Peyer's patch (tissue), 4 donors: ENCODE data around the gene CPHXL2. TPM values are rescaled to one million over a fixed set of nuclear protein-coding genes. Genes with fewer than 3 reads are reported as not detected.

Experiments used
- DNase-seq, 3 donors: peaks; one replicate each; pipeline ENCODE4 v3.0.0-alpha.2; 2017 to 2019
- H3K27ac ChIP-seq, 4 donors: fragments of 200-600 bp; sonication (generic); one replicate each; pipeline ENCODE4 v1.5.1; 2016 to 2019
- H3K27me3 ChIP-seq, 2 donors: fragments of 200-600 bp; sonication (generic); one replicate each; pipeline ENCODE4 v1.5.1; 2019
- H3K36me3 ChIP-seq, 3 donors: fragments of 200-600 bp; sonication (generic); one replicate each; pipeline ENCODE4 v1.5.1; 2016 to 2019
- H3K4me1 ChIP-seq, 4 donors: fragments of 200-600 bp; sonication (generic); one replicate each; pipeline ENCODE4 v1.5.1; 2016 to 2019
- H3K4me3 ChIP-seq, 4 donors: fragments of 200-600 bp; sonication (generic); 1 replicate in 3 of 4; 2 replicates in 1 of 4; pipeline ENCODE4 v1.5.1; 2016 to 2019; ENCODE audit warnings: mild to moderate bottlenecking in 1 of 4
- H3K9me3 ChIP-seq, 4 donors: fragments of 200-600 bp; sonication (generic); one replicate each; pipeline ENCODE4 v1.5.1; 2016 to 2019; ENCODE audit warnings: mild to moderate bottlenecking in 1 of 4
- CTCF ChIP-seq, 6 experiments: fragments of 450-650 bp in 4 of 6; fragments of 200-600 bp in 2 of 6; sonication (generic) in 1 of 6; IDR thresholded peaks; one replicate each; pipeline ENCODE4 v1.5.1; 2017 to 2019; ENCODE audit warnings: antibody characterized with exemption in 6 of 6, mild to moderate bottlenecking in 3 of 6, moderate library complexity in 1 of 6
- POLR2A ChIP-seq, 2 donors: fragments of 450-650 bp; IDR thresholded peaks; one replicate each; pipeline ENCODE4 v1.5.1; 2017; ENCODE audit warnings: antibody characterized with exemption in 2 of 2, mild to moderate bottlenecking in 2 of 2, moderate library complexity in 2 of 2
- total RNA-seq, 4 donors: library from RNA; depleted of rRNA; stranded (reverse); fragments of >200 nt; gene quantifications; one replicate each; pipeline ENCODE4 v1.1.0, GENCODE V29; 2016

CPHXL2 gene
- total RNA-seq, result not detected

- H3K4me3 ChIP-seq, result no peak within 1 kb of the TSS
- DNase-seq, result no peak
- H3K27ac ChIP-seq, result no peak within 1 kb of the TSS
- no peaks in the 10 kb centered on the region for H3K27me3 ChIP-seq
- H3K4me1 ChIP-seq, result no peaks in the 10 kb centered on the region
- no peak for TF ChIP-seq POLR2A (IDR thresholded peaks at IDR 0.05)
- no peaks in the 10 kb centered on the region for H3K36me3 ChIP-seq
- no peaks in the 10 kb centered on the region for H3K9me3 ChIP-seq
These were observed at the start of gene CPHXL2 for GRCh38 chr16:75676909-75677308. Gene CPHXL2 (minus strand): TSS chr16:75677009. CDS start chr16:75676999, 10 bp downstream.

GRCh38 chr16:75726390-75726789 lies 49.6 kb upstream of the CPHXL2 start, which contains the start of gene CPHXL:
Gene CPHXL (minus strand): TSS chr16:75726490. CDS start chr16:75726442, 48 bp downstream.
- Histone ChIP-seq H3K4me3 (no peak within 1 kb of the TSS), H3K4me1 (peaks cover 0 to 6% (median 1%) of the 10 kb centered on the region in 4 donors), H3K27me3 (no peaks in the 10 kb centered on the region), H3K27ac (no peak within 1 kb of the TSS), H3K9me3 (no peaks in the 10 kb centered on the region), H3K36me3 (no peaks in the 10 kb centered on the region)
- no peak for DNase-seq
- TF ChIP-seq CTCF (IDR thresholded peaks at IDR 0.05) (no peak), POLR2A (IDR thresholded peaks at IDR 0.05) (no peak)

- Histone ChIP-seq H3K4me1 (no peaks in the 10 kb centered on the region), H3K4me3 (no peak overlapping the region), H3K9me3 (peaks cover 0 to 3% (median 0%) of the 10 kb centered on the region in 4 donors), H3K27me3 (no peaks in the 10 kb centered on the region), H3K36me3 (no peaks in the 10 kb centered on the region), H3K27ac (no peak overlapping the region)
- no peak for DNase-seq
- TF ChIP-seq CTCF (IDR thresholded peaks at IDR 0.05) (no peak), POLR2A (IDR thresholded peaks at IDR 0.05) (no peak)
These were observed 41.6 kb upstream of the CPHXL2 start for GRCh38 chr16:75718452-75718851.

- DNase-seq, result no peak
- no peak overlapping the region for H3K4me3 ChIP-seq
- TF ChIP-seq POLR2A (IDR thresholded peaks at IDR 0.05) (no peak), CTCF (IDR thresholded peaks at IDR 0.05) (no peak)
- no peaks in the 10 kb centered on the region for H3K27me3 ChIP-seq
- H3K4me1 ChIP-seq, result no peaks in the 10 kb centered on the region
- no peaks in the 10 kb centered on the region for H3K36me3 ChIP-seq
- H3K9me3 ChIP-seq, result peaks cover 0 to 3% (median 0%) of the 10 kb centered on the region in 4 donors
- no peak overlapping the region for H3K27ac ChIP-seq
These were observed 37.9 kb upstream of the CPHXL2 start for GRCh38 chr16:75714661-75715060.

GRCh38 chr16:75710344-75710743 lies 33.5 kb upstream of the CPHXL2 start:
- no peaks in the 10 kb centered on the region for H3K4me1 ChIP-seq
- no peak for DNase-seq
- H3K4me3 ChIP-seq, result no peak overlapping the region
- no peaks in the 10 kb centered on the region for H3K36me3 ChIP-seq
- H3K9me3 ChIP-seq, result no peaks in the 10 kb centered on the region
- TF ChIP-seq POLR2A (IDR thresholded peaks at IDR 0.05), result no peak
- H3K27me3 ChIP-seq, result no peaks in the 10 kb centered on the region
- no peak overlapping the region for H3K27ac ChIP-seq

- Histone ChIP-seq H3K4me1 (no peaks in the 10 kb centered on the region), H3K27ac (no peak overlapping the region), H3K4me3 (no peak overlapping the region), H3K36me3 (no peaks in the 10 kb centered on the region), H3K27me3 (no peaks in the 10 kb centered on the region), H3K9me3 (no peaks in the 10 kb centered on the region)
- no peak for TF ChIP-seq CTCF (IDR thresholded peaks at IDR 0.05)
- no peak for TF ChIP-seq POLR2A (IDR thresholded peaks at IDR 0.05)
- DNase-seq, result no peak
These were observed 26.5 kb upstream of the CPHXL2 start for GRCh38 chr16:75703306-75703705.

- Histone ChIP-seq H3K27me3 (no peaks in the 10 kb centered on the region), H3K4me1 (no peaks in the 10 kb centered on the region), H3K36me3 (no peaks in the 10 kb centered on the region), H3K9me3 (no peaks in the 10 kb centered on the region), H3K4me3 (no peak overlapping the region), H3K27ac (no peak overlapping the region)
- DNase-seq, result no peak
- TF ChIP-seq CTCF (IDR thresholded peaks at IDR 0.05) (no peak), POLR2A (IDR thresholded peaks at IDR 0.05) (no peak)
These were observed 25.4 kb upstream of the CPHXL2 start for GRCh38 chr16:75702242-75702641.
